Measurements from ENCODE around the gene RRP15. TPM values are rescaled to one million over a fixed set of nuclear protein-coding genes. Genes with fewer than 3 reads are reported as not detected.
A peak's percentile ranks its signal among the peaks of the same experiment; 100 is the strongest.

RRP15 gene
- total and polyA plus RNA-seq, 5 experiments from 2014 or later, result 16.0 to 20.8 (median 19.2) TPM

DNA sequence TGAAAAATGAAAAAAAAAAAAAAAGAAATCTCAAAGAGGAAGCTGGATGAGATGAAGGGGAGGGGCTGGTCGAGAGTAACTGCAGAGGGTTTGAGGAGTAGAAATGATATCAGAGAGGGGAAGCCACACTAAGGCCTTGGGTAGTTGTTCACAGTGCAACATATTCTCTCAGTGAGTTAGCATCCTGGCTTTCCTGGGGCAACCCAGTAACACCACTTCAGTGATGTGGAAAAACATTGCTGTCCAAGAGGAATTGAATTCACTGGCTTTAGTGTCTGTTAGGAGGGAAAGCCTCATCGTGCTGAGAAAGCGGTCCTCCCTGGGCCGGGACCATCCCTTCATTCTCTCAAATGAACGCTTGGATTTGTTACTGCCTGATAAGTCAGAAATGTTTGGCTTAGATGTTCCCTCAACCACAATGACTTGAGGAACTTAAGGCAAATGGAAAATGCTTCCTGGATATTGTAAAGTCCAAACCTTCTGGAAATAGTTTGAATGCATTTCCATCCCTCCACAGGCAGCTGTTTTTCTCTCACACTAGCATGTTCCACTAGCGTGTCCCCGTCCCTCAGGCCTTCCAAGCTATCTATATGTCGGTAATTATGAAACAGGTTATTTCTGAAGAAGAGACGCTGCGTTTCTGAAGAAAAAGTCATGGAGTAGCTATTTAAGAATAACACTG lies 72.3 kb downstream of the RRP15 start:
- H3K4me1 Mint-ChIP-seq, result no peaks in the 10 kb centered on the region
- no peaks in the 10 kb centered on the region for H3K9me3 Mint-ChIP-seq
- H3K4me3 Mint-ChIP-seq, result no peak overlapping the region
- ATAC-seq (no peak), DNase-seq (no peak)
- H3K36me3 Mint-ChIP-seq, result no peaks in the 10 kb centered on the region
- POLR2A ChIA-PET, result no interaction called here
- H3K27ac Mint-ChIP-seq, result no peak overlapping the region
- H3K27me3 Mint-ChIP-seq, result peaks cover 0 to 6% (median 0%) of the 10 kb centered on the region in 5 donors

GRCh38 chr1:218357893-218358232 lies 72.8 kb downstream of the RRP15 start:
- Mint-ChIP-seq H3K4me3 (no peak overlapping the region), H3K27me3 (peaks cover 0 to 6% (median 0%) of the 10 kb centered on the region in 5 donors), H3K9me3 (no peaks in the 10 kb centered on the region), H3K36me3 (no peaks in the 10 kb centered on the region), H3K27ac (no peak overlapping the region), H3K4me1 (no peaks in the 10 kb centered on the region)
- ATAC-seq (no peak), DNase-seq (no peak)
- POLR2A ChIA-PET, result no interaction called here

DNA sequence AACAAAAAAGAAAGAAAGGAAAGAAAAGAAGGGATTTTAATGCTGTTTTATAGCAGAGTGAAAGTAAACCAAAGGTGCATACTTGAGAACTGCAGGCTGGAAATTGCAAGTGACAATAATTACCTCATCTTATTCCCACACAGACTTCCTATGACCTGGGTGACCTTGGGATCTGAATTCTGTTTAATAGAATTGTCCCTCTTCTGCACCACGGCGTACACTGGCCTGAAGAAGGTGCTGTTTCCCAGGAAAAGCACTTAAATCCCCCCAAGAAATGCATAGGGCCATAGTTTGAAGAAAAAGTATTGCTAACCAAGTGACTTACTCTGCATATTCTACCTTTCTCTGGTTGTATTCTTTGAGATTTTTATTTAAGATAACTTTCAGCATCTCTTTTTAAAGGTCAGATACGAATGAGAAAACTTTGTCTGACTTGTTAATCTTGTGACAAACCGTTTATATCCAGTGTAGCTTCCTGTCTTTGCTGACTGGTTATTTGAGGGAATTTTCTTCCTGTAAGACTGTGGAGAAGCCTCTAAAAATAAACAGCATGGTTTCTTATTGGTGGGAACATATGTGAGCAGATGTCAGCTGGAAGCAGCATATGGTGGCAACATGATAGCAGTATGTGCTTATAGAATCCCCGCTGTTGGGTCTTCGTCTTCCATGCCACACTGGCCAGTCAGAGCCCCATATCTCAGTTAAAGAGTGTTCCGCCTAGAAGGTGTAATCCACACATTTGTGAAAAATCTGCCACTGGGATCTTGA lies 76.4 kb downstream of the RRP15 start:
- Mint-ChIP-seq H3K9me3 (no peaks in the 10 kb centered on the region), H3K27me3 (no peaks in the 10 kb centered on the region), H3K4me3 (no peak overlapping the region), H3K36me3 (no peaks in the 10 kb centered on the region), H3K4me1 (no peaks in the 10 kb centered on the region), H3K27ac (peak overlapping the region in 1 of 10 donors; percentile 21)
- ATAC-seq (no peak), DNase-seq (no peak)
- POLR2A ChIA-PET, result no interaction called here

DNA sequence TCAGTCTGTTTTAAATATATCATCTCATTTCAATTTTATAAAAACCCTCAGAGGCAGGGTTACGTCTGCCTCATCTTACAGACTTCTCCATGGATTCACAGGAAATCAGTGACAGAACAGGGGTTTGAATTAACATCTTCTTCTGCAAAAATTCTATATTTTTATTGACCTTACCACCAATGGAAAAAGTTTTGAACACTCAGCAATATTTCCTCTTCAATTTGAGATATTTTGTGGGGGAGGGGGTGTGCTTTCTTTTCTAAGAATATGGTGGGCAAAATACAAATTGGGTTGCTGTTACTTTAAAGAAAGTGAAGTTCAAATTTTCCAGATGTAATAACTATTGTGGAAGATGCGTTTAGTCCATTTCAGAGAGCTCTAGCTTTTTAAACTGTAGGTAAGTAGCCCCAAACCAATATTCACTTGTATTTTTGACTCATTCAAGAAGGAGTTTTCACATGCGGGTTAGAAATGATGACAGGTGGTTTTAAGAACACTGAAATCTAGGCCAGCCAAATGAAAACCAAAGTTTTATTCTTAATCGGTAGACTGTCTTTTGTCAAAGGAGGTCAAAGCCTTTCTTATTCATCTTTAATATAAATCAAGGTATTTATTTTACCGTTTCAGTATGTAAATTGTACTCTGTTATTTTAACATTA lies 77.5 kb downstream of the RRP15 start:
- Mint-ChIP-seq H3K27me3 (no peaks in the 10 kb centered on the region), H3K9me3 (no peaks in the 10 kb centered on the region), H3K27ac (no peak overlapping the region), H3K36me3 (no peaks in the 10 kb centered on the region), H3K4me1 (no peaks in the 10 kb centered on the region), H3K4me3 (no peak overlapping the region)
- no peak for DNase-seq
- POLR2A ChIA-PET, result no interaction called here
- ATAC-seq, result no peak

DNA sequence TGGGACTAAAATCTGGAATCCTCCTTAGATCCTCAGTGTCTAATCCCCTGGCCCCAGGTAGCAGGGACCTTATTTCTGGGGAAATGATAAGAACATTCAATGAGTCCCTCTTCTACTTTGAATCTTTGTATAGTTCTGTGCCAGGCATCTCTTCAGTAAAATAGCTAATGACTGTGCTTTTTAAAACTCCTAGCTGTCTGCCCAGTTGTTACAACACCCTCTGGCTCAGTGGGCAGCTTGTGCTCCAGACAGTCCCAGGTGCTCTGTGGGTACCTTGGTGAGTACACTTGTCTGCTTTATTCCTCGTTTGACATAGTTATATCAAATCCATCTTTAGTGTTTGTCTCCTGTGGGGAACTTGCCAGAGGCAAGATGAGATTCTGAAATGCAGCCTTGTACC lies 78.0 kb downstream of the RRP15 start:
- ATAC-seq (no peak), DNase-seq (no peak)
- no peak overlapping the region for H3K4me3 Mint-ChIP-seq
- POLR2A ChIA-PET, result no interaction called here
- H3K36me3 Mint-ChIP-seq, result no peaks in the 10 kb centered on the region
- no peaks in the 10 kb centered on the region for H3K4me1 Mint-ChIP-seq
- H3K27ac Mint-ChIP-seq, result no peak overlapping the region
- H3K9me3 Mint-ChIP-seq, result no peaks in the 10 kb centered on the region
- no peaks in the 10 kb centered on the region for H3K27me3 Mint-ChIP-seq

DNA sequence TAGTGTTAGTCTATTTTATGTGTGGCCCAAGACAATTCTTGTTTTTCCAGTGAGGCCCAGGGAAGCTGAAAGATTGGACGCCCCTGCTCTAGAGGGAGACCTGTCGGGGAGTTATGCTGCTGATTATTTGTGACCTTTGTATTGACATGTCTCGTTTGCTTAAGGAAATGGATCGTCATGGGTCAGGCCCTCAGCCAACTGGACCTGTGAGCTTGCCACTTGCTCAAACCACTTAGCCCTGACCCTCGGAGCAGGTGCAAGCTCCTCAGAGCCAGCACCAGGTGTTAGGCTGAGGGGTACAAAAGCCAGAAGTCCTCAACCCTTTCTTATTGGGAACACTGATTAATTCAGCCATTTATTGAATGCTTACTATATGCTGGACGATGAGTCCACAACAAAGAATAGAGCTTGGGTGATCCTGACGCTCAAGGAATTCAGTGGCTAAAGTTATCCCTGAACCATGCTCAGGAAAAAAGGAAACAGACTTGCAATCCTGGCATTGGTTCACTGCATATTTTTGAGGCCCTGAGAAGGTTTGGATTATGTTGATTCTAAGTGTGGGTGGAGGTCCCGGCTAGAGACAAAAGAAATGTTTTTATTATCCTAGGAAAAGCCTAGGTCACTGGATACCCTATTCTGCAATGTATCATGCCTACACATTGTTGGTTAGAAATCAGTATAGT lies 79.1 kb downstream of the RRP15 start:
- Mint-ChIP-seq H3K9me3 (no peaks in the 10 kb centered on the region), H3K4me1 (no peaks in the 10 kb centered on the region), H3K4me3 (no peak overlapping the region), H3K27me3 (peaks cover 0 to 3% (median 0%) of the 10 kb centered on the region in 5 donors), H3K27ac (no peak overlapping the region), H3K36me3 (no peaks in the 10 kb centered on the region)
- DNase-seq, result no peak
- POLR2A ChIA-PET, result no interaction called here
- ATAC-seq, result no peak

DNA sequence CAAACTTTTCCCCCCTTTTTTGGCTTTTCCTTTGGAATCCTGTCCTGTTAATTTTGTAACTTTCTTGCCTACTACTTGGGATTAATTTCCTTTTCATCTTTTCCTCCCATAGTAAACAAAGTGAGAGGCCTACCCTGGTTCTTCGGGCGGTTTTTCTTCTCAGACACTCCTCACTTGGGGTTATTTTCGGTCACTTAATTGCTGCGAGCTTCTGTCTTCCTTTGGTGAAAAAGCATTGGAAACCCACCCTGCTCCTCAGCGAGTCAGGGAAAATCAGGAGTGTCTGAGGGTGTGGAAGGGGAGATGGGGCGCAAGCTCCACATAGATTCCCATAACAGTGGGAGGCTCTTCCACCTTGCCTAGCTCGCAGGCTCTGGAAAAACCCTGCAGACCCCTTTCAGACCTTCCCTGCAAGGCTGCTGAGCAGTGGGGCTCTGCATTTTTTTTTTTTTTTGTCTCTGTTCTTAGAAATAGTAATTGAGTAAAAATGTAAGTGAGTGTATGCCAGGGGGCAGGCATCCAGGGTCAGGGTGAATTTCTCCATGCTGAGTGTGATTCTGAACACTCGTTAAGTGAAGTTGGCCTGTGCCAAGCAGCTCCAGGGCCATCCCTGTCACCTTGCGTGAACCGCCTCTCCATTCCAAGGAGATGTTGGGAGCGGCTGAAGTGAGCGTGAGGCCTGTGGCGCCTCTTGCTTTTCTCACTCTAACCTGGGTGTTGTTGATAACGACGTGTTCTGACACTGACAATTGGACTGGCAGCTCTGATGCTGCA lies 80.3 kb downstream of the RRP15 start:
- ATAC-seq, result no peak
- Mint-ChIP-seq H3K4me3 (no peak overlapping the region), H3K36me3 (no peaks in the 10 kb centered on the region), H3K27me3 (peaks cover 0 to 3% (median 0%) of the 10 kb centered on the region in 5 donors), H3K9me3 (no peaks in the 10 kb centered on the region), H3K4me1 (no peaks in the 10 kb centered on the region), H3K27ac (no peak overlapping the region)
- POLR2A ChIA-PET, result interaction anchor here (0.7 kb wide), 1 partner anchor 81 kb away, joined by 3 read pairs; no protein-coding TSS in a partner anchor
- DNase-seq, result no peak

- Mint-ChIP-seq H3K9me3 (no peaks in the 10 kb centered on the region), H3K4me3 (no peak overlapping the region), H3K36me3 (no peaks in the 10 kb centered on the region), H3K27ac (no peak overlapping the region), H3K4me1 (no peaks in the 10 kb centered on the region), H3K27me3 (peaks cover 0 to 7% (median 0%) of the 10 kb centered on the region in 5 donors)
- no peak for DNase-seq
- POLR2A ChIA-PET, result no interaction called here
- no peak for ATAC-seq
These were observed 81.4 kb downstream of the RRP15 start for GRCh38 chr1:218366322-218367052.

GRCh38 chr1:218367118-218367517 lies 82.0 kb downstream of the RRP15 start:
- Mint-ChIP-seq H3K4me3 (no peak overlapping the region), H3K27ac (no peak overlapping the region), H3K27me3 (peaks cover 0 to 7% (median 3%) of the 10 kb centered on the region in 5 donors), H3K9me3 (no peaks in the 10 kb centered on the region), H3K36me3 (no peaks in the 10 kb centered on the region), H3K4me1 (no peaks in the 10 kb centered on the region)
- POLR2A ChIA-PET, result no interaction called here
- ATAC-seq (no peak), DNase-seq (no peak)

- H3K4me1 Mint-ChIP-seq, result no peaks in the 10 kb centered on the region
- H3K4me3 Mint-ChIP-seq, result no peak overlapping the region
- no peaks in the 10 kb centered on the region for H3K9me3 Mint-ChIP-seq
- peaks cover 1 to 11% (median 5%) of the 10 kb centered on the region in 5 donors for H3K27me3 Mint-ChIP-seq
- DNase-seq, result no peak
- no peak for ATAC-seq
- no peaks in the 10 kb centered on the region for H3K36me3 Mint-ChIP-seq
- POLR2A ChIA-PET, result no interaction called here
- H3K27ac Mint-ChIP-seq, result no peak overlapping the region
These were observed 83.6 kb downstream of the RRP15 start for GRCh38 chr1:218368686-218369085.

DNA sequence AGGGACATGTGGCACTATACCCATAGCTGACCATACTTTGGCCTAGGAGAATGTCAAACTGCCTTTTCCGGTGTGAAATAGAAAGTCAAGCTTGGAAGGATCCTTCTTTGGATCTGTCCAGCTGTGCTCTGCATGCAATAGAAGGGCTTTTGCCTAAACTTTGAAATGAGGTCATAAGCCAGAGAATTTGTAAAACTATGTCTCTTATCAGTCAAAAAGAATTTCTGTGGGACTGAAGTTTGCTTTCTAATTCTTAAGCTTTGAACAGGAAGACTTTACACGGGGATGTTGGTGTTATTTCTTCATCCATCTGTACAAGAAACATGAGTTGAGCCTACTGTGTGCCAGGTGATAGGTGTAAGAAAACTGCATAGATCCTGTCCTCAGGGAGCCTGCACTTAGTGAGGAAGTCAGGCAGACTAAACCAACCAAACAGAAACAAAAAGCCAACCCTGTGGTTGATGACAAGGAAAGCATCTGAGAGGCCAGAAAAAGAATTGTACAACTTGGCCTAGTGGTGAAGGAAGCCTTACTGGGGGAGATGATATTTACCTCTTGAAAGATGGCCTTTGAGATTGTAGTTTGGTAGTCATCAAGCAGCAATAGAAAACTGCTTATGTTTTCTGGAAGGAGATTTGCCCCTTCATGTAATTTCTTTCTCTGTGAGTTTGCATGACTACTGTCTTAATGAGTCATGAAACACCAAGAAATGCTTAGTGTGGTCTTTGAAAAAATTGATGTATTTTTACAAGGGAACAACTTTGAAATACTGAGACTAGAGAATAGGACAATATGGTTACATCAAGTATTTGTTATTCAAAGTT lies 84.8 kb downstream of the RRP15 start:
- no peak overlapping the region for H3K4me3 Mint-ChIP-seq
- H3K27ac Mint-ChIP-seq, result no peak overlapping the region
- ATAC-seq (no peak), DNase-seq (no peak)
- no peaks in the 10 kb centered on the region for H3K36me3 Mint-ChIP-seq
- H3K4me1 Mint-ChIP-seq, result no peaks in the 10 kb centered on the region
- POLR2A ChIA-PET, result no interaction called here
- H3K27me3 Mint-ChIP-seq, result peaks cover 1 to 11% (median 5%) of the 10 kb centered on the region in 5 donors
- no peaks in the 10 kb centered on the region for H3K9me3 Mint-ChIP-seq
